Stimulated activated CD8-positive, alpha-beta memory T cell treated with anti-CD3 and anti-CD28 coated beads, Interleukin-15, amount 100 ng/mL, for 1 hour (primary cell): Measurements from ENCODE around the gene UPF2.
"Not testable (repeated sequence)": the region's sequence is repeated elsewhere in the genome, so short reads cannot be mapped to it uniquely, and the experiment has no call there.

Source experiments
- DNase-seq: peaks from one replicate; pipeline ENCODE4 v3.0.0-alpha.2; 2020; ENCODE audit warnings: low read depth

UPF2 gene

DNA sequence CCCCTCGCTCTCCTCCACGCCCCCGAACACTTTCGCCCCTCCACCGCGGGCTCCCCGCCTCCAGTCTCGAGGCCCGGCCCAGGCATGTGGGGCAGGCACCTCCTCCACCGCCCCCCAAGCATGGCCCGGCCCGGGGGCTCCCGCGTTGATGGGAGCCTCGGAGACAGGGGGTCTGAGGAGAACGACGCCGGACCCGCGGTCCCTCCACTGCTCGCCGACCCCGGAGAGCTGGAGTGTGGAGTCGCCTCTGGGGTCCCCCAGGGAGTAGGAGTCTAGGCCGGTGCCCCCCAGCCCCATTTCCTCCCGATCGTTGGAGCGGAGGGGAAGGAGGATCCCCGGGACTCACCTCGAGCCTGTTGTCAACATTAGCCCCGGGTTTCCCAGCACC lies 206 bp downstream of the UPF2 start:
- no peak for DNase-seq

DNA sequence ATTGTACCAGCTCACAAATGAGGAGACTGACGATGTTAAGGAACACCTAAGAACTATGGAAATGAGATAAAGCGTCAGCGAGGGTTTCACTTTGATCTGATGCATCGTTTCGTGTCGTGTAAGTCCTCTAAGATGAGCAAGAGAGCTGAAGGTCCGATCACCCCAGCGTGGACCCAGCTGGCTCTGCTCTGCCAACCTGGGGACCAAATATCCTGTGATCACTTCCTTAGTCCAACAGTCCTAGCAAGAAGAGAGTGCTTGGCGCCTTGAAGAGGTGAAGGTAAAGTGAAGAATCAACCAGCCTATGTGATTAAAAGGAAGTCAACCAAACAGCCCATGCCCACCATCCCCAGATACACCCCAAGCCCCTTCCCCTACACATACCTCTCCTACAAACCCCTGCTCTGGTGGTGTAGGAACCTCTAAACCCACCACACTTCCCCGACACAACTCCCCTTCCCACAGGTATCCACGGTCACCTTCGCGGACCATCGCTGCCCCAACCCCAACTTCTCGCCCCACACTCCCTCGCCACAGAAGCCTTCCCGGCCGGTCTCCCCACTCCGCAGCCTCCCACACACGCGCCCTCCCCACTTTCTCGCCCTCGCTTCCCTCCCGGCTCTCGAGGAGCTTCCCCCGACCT lies 722 bp downstream of the UPF2 start:
- no peak for DNase-seq

DNA sequence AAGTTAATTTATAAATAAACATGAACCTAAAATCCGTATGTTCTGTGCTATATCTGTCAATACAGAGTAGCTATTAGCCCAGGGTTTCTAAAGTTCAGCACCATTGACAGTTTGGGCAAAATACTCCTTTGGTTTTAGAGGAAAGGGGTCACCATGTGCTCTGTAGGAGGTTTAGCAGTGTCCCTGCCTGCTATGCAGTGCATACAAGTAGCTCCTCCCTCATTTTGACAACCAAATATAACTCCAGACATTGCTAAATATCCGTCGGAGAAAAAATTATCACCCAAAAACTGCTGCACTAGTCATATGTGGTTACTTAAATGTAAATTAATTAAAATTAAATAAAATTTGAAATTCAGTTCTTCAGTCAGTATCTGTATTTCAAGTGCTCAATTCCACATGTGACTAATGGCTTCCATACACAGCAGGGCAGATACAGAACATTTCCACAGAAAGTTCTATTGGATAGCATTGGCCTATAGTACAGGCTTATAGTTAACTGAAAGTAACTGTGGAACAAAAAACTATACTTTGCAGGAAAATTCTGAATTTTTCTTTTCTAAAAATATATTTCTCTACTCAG lies 6.4 kb downstream of the UPF2 start:
- DNase-seq = no peak

GRCh38 chr10:12031404-12031803 lies 11.2 kb downstream of the UPF2 start:
- DNase-seq = no peak

- no peak for DNase-seq
Measured at GRCh38 chr10:12027539-12027938, 15.1 kb downstream of the UPF2 start.

GRCh38 chr10:12025591-12025990 lies 17.0 kb downstream of the UPF2 start:
- no peak for DNase-seq

- DNase-seq = no peak
Measured at GRCh38 chr10:12022580-12023257, 19.9 kb downstream of the UPF2 start.

- no peak for DNase-seq
Measured at GRCh38 chr10:12020574-12020973, 22.0 kb downstream of the UPF2 start.

DNA sequence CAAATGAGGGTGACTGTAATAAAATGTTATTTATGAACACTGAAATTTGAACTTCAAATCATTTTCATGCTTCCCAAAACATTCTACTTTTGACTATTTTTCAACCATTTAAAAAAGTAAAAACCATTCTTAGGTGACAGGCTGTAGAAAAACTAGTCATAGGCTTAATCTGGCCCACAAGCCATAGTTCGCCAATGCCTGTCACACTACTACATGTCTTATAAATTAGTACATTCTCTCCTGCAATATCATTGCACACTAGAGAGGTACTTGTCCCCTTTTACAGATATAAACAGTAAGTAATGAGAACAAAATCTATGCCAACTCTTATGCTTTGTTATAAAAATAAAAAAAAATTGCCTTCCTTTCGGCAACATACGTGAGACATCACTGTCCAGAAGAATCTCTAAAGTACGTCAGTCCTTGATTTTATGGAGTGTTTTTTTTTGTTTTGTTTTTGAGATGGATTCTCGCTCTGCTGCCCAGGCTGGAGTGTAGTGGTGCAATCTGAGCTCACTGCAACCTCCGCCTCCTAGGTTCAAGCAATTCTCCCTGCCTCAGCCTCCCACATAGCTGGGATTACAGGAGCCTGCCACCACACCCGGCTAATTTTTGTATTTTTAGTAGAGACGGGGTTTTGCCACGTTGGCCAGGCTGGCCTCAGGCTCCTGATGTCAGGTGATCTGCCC lies 23.2 kb downstream of the UPF2 start:
- DNase-seq = no peak

- no peak for DNase-seq
Measured at GRCh38 chr10:12018438-12019282, 23.9 kb downstream of the UPF2 start.

DNA sequence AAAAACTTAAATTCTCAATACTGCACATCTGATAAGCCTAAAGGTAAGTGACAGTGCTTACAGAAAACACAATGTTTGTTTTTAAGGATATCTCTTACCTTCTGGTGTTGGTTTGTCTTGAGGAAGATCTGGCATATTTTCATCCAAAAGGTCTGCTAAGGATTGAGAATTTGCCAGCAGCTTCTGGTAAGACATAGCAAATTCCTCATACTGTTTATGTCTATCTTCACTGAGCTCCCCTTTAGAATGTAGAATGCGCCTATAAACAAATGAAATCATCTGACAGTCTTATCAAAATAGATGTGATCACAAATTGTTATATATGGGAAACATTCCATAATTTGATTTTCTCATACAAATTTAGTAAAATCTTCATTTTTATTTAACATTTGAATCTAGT lies 28.7 kb downstream of the UPF2 start:
- no peak for DNase-seq

GRCh38 chr10:12013391-12013790 lies 29.2 kb downstream of the UPF2 start:
- DNase-seq = not testable (repeated sequence)

DNA sequence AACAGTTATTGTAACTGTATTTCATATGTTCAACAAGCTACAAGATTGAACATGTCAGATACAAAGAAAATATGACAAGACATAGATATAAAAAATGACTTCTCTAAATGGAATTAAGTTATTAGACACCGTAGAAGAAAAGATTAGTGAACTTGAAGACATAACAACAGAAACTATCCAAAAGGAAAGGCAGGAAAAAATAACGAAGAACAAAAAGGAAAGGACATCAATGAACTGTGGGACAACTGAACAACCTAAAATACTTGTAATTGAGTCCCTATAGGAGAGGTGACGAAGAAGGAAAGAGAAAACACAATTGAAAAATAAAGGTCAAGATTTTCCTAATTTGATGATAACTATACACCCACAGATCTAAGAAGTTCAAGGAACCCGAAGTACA lies 32.3 kb downstream of the UPF2 start:
- no peak for DNase-seq

- not testable (repeated sequence) for DNase-seq
Measured at GRCh38 chr10:12008842-12009241, 33.8 kb downstream of the UPF2 start.

GRCh38 chr10:12006671-12007070 lies 35.9 kb downstream of the UPF2 start:
- no peak for DNase-seq

- DNase-seq = no peak
Measured at GRCh38 chr10:11993834-11994468, 48.7 kb downstream of the UPF2 start.

GRCh38 chr10:11988924-11989323 lies 53.7 kb downstream of the UPF2 start:
- DNase-seq = no peak

- peak; percentile 58 for DNase-seq
Measured at GRCh38 chr10:11986593-11987216, 55.9 kb downstream of the UPF2 start.

GRCh38 chr10:11982253-11982652 lies 60.4 kb downstream of the UPF2 start:
- DNase-seq = no peak

- no peak for DNase-seq
Measured at GRCh38 chr10:11975795-11976194, 66.8 kb downstream of the UPF2 start.

DNA sequence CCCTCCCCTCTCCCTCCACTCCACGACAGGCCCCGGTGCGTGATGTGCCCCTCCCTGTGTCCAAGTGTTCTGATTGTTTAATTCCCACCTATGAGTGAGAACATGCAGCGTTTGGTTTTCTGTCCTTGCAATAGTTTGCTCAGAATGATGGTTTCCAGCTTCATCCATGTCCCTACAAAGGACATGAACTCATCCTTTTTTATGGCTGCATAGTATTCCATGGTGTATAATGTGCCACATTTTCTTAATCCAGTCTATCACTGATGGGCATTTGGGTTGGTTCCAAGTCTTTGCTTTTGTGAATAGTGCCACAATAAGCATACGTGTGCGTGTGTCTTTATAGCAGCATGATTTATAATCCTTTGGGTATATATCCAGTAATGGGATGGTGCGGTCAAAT lies 70.1 kb downstream of the UPF2 start:
- DNase-seq = not testable (repeated sequence)
